ENCODE results near the gene SSH2.

The SSH2 gene

DNA sequence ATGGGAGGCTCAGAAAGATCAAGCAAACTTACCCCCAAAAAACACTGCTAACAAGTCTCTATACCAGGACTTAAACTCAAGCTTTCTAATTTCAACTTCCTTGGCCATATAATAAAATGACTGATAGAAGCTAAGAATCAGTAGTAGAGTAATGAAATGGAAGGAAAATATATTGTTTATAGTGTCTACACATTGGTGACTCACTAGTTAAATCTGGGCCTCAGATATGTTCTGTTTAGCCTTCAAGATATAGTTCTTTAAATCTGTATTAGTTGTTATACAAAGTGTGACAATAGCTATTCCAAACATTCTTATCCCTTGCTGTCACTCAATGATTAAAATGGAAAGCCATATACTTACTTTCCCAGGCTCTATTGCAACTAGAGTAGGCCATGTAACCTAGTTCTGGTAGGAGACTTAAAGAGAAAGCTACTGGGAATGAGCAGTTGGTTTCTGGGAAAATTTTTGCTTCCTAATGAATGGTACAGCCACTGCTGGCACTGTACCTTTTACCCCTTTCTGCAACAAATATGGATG is 18.3 kb downstream of the SSH2 start:
- TF ChIP-seq, protein P1, sequence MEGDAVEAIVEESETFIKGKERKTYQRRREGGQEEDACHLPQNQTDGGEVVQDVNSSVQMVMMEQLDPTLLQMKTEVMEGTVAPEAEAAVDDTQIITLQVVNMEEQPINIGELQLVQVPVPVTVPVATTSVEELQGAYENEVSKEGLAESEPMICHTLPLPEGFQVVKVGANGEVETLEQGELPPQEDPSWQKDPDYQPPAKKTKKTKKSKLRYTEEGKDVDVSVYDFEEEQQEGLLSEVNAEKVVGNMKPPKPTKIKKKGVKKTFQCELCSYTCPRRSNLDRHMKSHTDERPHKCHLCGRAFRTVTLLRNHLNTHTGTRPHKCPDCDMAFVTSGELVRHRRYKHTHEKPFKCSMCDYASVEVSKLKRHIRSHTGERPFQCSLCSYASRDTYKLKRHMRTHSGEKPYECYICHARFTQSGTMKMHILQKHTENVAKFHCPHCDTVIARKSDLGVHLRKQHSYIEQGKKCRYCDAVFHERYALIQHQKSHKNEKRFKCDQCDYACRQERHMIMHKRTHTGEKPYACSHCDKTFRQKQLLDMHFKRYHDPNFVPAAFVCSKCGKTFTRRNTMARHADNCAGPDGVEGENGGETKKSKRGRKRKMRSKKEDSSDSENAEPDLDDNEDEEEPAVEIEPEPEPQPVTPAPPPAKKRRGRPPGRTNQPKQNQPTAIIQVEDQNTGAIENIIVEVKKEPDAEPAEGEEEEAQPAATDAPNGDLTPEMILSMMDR (IDR thresholded peaks at IDR 0.05), result no peak
- H3K27ac ChIP-seq, result no peak overlapping the region
- no peak for DNase-seq
- intact Hi-C loops (cut with DNase I; ENCODE audit: low total_unique reads), result no loop called here
- no peaks in the 10 kb centered on the region for H3K36me3 ChIP-seq
- no peaks in the 10 kb centered on the region for H3K4me1 ChIP-seq
- H3K4me3 ChIP-seq, result no peak overlapping the region
- H3K27me3 ChIP-seq, result no peaks in the 10 kb centered on the region
- no peaks in the 10 kb centered on the region for H3K9me3 ChIP-seq

DNA sequence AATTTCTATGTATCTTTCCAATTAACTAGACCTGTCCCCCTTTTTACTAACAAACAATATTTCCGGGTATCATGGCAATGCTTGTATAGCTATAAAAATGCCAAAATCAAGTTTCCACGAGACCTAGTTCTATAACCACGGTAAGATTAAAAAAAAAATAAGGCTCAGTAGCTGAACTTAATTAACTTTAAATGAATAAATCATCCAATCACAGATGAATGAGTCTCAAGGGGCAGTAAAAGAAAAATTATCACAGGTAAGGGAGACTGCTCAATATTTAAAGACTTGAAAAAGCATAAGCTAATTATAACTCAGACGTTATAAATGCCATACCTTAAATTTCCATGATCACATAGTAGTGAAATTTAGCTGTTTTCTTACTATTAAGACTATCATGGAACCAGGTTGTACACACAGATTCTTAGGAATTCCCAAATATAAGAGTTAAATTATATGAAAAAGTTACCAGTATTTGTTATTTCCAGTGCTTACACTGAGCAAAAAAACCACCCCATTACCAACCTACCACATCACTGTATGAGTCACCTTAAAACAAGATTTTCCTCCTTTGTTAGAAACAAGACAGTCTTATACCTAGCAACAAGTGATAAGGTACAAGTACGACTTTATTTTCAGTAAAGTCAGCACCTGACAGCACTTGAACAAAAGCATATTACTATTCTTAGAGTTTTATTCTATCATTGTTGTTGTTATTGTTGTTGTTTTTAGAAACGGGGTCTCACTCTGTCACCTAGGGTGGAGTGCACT is 20.6 kb downstream of the SSH2 start:
- Histone ChIP-seq H3K36me3 (no peaks in the 10 kb centered on the region), H3K27me3 (no peaks in the 10 kb centered on the region), H3K4me3 (no peak overlapping the region), H3K27ac (no peak overlapping the region), H3K4me1 (no peaks in the 10 kb centered on the region), H3K9me3 (peaks cover 0 to 3% (median 0%) of the 10 kb centered on the region in 3 donors)
- intact Hi-C loops (cut with DNase I; ENCODE audit: low total_unique reads), result no loop called here
- DNase-seq, result no peak
- TF ChIP-seq, protein P1 (IDR thresholded peaks at IDR 0.05), result no peak

DNA sequence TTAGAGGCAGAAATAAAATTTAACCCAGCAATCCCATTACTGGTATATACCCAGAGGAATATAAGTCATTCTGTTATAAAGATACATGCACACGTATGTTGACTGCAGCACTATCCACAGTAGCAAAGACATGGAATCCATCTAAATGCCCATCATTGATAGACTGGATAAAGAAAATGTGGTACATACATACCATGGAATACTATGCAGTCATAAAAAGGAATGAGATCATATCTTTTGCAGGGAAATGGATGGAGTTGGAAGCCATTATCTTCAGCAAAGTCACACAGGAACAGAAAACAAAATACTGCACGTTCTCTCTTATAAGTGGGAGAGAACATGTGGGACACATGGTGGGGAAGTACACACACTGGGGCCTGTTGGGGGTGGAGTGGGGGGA is 23.1 kb downstream of the SSH2 start:
- intact Hi-C loops (cut with DNase I; ENCODE audit: low total_unique reads), result no loop called here
- Histone ChIP-seq H3K4me3 (no peak overlapping the region), H3K9me3 (peaks cover 0 to 3% (median 0%) of the 10 kb centered on the region in 3 donors), H3K36me3 (no peaks in the 10 kb centered on the region), H3K4me1 (no peaks in the 10 kb centered on the region), H3K27ac (no peak overlapping the region), H3K27me3 (no peaks in the 10 kb centered on the region)
- DNase-seq, result no peak
- TF ChIP-seq, protein P1 (IDR thresholded peaks at IDR 0.05), result no peak

DNA sequence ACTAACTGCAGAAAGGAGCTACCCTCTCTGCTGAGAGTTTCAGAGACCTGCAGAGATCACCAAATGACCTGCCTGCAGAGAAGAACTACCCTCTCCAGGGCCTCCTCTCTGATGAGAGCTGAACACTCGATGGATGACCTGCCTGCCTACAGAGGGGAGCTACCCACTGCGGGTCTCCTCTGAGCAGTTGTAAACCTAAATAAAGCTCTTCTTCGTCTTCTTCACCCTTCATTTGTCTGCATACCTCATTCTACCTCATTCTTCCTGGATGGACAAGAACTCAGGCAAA is 24.2 kb downstream of the SSH2 start:
- Histone ChIP-seq H3K27ac (no peak overlapping the region), H3K4me1 (no peaks in the 10 kb centered on the region), H3K9me3 (peaks cover 0 to 3% (median 0%) of the 10 kb centered on the region in 3 donors), H3K36me3 (no peaks in the 10 kb centered on the region), H3K4me3 (no peak overlapping the region), H3K27me3 (no peaks in the 10 kb centered on the region)
- TF ChIP-seq, protein P1 (IDR thresholded peaks at IDR 0.05), result no peak
- intact Hi-C loops (cut with DNase I; ENCODE audit: low total_unique reads), result no loop called here
- DNase-seq, result no peak

DNA sequence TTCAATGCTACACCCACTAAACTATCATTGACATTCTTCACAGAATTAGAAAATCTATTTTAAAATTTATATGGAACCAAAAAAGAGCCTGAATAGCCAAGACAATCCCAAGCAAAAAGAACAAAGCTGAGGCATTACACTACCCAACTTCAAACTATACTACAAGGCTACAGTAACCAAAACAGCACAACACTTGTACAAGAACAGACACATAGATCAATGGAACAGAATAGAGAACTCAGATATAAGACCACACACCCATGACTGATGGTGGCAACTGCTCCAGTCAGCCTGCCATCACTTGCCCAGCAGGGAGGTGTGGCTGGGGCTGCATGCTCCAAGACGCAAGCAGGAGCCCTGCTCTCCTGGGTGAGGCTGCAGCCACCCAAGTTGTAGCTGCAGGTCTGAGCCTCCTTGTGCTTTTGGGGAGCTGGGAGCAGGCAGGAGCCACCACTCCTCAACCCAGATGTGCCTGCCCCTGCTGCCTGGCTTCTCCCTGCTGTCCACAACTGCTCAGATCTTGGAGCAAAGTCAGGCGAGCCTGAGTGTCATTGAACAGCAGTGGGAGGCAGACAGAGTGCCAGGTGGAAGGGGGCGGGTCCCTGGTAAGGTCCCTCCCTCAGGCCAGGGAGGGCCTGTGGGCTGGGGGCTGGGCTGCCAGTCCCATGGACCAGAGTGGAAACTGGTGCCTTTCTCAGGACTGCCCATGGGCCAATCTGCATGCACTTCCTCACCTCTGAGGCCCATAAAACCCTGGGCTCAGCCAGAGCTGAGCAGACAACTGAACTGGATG is 24.7 kb downstream of the SSH2 start:
- intact Hi-C loops (cut with DNase I; ENCODE audit: low total_unique reads), result no loop called here
- no peak for DNase-seq
- TF ChIP-seq, protein P1 (IDR thresholded peaks at IDR 0.05), result no peak

More for the DNA sequence above, 24.7 kb downstream of the SSH2 start:
- H3K27ac ChIP-seq, result no peak overlapping the region
- H3K27me3 ChIP-seq, result no peaks in the 10 kb centered on the region
- no peaks in the 10 kb centered on the region for H3K4me1 ChIP-seq
- H3K4me3 ChIP-seq, result no peak overlapping the region
- H3K36me3 ChIP-seq, result no peaks in the 10 kb centered on the region
- peaks cover 0 to 3% (median 0%) of the 10 kb centered on the region in 3 donors for H3K9me3 ChIP-seq

Measured in tibial artery (tissue), 4 donors.